ENCODE data around the gene ATG9B.

ATG9B gene

GRCh38 chr7:150992833-150993302 lies 31.4 kb downstream of the ATG9B start:
- TF ChIP-seq, protein P1, sequence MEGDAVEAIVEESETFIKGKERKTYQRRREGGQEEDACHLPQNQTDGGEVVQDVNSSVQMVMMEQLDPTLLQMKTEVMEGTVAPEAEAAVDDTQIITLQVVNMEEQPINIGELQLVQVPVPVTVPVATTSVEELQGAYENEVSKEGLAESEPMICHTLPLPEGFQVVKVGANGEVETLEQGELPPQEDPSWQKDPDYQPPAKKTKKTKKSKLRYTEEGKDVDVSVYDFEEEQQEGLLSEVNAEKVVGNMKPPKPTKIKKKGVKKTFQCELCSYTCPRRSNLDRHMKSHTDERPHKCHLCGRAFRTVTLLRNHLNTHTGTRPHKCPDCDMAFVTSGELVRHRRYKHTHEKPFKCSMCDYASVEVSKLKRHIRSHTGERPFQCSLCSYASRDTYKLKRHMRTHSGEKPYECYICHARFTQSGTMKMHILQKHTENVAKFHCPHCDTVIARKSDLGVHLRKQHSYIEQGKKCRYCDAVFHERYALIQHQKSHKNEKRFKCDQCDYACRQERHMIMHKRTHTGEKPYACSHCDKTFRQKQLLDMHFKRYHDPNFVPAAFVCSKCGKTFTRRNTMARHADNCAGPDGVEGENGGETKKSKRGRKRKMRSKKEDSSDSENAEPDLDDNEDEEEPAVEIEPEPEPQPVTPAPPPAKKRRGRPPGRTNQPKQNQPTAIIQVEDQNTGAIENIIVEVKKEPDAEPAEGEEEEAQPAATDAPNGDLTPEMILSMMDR (IDR thresholded peaks at IDR 0.05; ENCODE audit: extremely low read depth, missing control alignments): no peak
- no peak for DNase-seq (ENCODE audit: low spot score)

DNA sequence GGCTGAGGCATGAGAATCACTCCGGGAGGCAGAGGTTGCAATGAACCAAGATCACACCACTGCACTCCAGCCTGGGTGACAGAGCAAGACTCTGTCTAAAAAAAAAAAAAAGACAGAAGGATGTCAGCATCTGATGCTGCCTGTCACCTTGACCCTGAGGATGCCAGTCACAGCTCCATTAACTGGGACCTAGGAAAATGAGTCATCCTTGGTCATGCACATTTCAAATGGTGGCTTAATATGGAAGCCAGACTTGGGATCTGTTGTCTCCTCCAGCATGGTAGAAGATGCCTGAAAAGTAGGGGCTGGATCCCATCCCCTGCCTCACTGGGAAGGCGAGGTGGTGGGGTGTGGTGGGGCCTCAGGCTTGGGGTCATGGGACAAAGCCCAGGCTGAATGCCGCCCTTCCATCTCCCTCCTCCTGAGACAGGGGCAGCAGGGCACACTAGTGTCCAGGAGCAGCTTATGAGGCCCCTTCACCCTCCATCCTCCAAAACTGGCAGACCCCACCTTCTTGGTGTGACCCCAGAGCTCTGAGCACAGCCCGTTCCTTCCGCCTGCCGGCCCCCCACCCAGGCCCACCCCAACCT lies 32.1 kb downstream of the ATG9B start:
- TF ChIP-seq, protein P1 (IDR thresholded peaks at IDR 0.05; ENCODE audit: extremely low read depth, missing control alignments): no peak
- no peak for DNase-seq (ENCODE audit: low spot score)

- no peak for DNase-seq (ENCODE audit: low spot score)
- TF ChIP-seq, protein P1 (IDR thresholded peaks at IDR 0.05; ENCODE audit: extremely low read depth, missing control alignments): no peak
Measured at GRCh38 chr7:150990416-150991186, 33.7 kb downstream of the ATG9B start, which contains the start of gene NOS3. TSS of gene NOS3 (plus strand) at chr7:150991017. CDS start at chr7:150993804, 2,787 bp downstream.

GRCh38 chr7:150989456-150989855 lies 34.8 kb downstream of the ATG9B start:
- DNase-seq (ENCODE audit: low spot score): no peak
- TF ChIP-seq, protein P1 (IDR thresholded peaks at IDR 0.05; ENCODE audit: extremely low read depth, missing control alignments): no peak

DNA sequence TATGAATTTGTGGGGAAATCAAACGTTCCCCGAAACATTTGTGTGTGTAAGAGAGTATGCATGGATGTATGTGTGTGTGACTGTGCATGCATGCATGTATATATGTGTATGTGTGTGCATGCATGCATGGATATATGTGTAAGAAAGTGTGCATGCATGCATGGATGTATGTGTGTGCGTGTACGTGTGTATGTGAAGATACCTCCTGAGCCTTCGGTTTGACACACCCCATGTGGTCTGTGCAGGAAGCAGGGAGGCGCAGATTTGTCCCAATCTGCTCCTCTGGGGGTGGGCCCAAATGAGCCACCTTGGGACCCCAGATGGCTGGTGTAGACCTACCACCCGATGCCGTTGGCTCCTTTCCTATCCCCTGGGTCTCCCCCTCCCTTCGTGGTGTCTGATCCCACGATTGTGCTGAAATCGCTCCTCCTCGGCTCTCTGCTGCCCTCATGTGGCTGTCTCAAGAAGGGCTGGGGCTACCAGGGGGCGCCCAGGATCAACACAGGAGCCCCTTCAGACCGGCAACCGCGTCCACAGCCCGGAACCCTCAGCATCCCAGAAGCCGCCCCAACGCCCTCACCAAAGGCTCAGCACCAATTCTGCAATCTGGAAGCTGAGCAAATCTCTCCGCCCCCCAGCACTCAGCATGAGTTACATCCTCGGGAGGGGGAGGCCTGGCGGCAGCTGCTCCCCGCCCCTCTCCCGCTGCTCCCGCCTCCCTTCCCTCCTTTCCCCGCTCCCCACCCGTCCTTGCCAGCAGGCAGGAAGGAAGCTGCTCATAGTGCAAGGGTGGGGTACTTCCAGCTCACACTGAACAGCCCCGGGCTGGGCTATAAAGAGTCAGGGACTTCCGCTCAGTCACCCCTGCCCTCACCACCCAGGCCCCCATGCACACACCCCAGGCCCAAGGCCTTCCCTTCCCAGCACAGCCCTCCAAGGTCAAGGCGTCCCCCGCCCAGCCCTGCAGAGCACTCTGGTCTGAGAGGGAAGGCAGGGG lies 35.8 kb downstream of the ATG9B start:
- TF ChIP-seq, protein P1 (IDR thresholded peaks at IDR 0.05; ENCODE audit: extremely low read depth, missing control alignments): peak; percentile 72
- peak; percentile 83 for DNase-seq (ENCODE audit: low spot score)

GRCh38 chr7:150986556-150986955 lies 37.7 kb downstream of the ATG9B start:
- TF ChIP-seq, protein P1 (IDR thresholded peaks at IDR 0.05; ENCODE audit: extremely low read depth, missing control alignments): no peak
- DNase-seq (ENCODE audit: low spot score): no peak

Data from GM20000 (cell line).